Muscle of arm (tissue), 12 donors: ENCODE measurements around the gene RAB3A. TPM values are rescaled to one million over a fixed set of nuclear protein-coding genes. Genes with fewer than 3 reads are reported as not detected.
"Not testable (repeated sequence)": the region's sequence is repeated elsewhere in the genome, so short reads cannot be mapped to it uniquely, and the experiment has no call there.

Experiments
- DNase-seq: peaks from one replicate; pipeline ENCODE4 v3.0.0-alpha.2; 2013
- polyA plus RNA-seq, 12 donors: library from polyadenylated mRNA; unstranded; fragments of 120-200 nt; gene quantifications; one replicate each; pipeline ENCODE4 v1.2.1, GENCODE V29; 2013; ENCODE audit not compliant: insufficient read length in 12 of 12

Gene RAB3A
- polyA plus RNA-seq, 12 donors: 2.7 to 5.5 (median 3.3) TPM; not detected in 2

DNA sequence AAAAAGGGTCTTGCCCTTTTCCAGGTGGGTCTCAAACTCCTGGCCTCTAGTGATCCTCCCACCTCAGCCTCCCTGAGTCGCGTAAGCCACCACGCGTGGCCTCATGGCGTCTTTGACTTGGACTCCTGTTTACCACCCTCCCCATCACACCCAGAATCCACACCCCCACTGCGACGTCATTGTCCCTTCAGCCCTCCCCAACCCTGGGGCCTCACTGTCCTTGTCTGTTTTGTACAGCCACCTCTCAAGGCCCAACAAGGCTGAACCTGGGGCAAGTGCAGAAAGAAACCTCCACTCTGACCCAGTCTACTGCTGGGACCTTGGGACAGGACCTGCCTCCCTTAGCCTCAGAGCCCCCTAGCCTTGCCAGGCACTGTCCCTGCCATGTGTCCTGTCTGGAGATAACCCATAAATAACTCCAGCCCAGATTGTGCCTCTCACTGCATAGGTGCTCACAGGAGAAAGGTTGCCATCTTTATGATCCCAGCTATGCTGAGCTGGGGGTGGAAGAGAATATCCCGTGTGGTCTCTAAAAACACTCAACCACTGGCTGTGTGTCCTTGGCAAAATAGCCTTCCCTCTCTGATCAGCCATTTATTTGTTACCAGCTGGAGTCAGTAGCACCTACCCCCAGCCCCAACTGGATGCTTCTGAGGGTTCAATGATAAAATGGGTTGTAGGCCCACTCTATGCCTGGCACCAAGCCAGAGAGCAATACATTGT lies 32.1 kb downstream of the RAB3A start:
- DNase-seq: no peak

DNA sequence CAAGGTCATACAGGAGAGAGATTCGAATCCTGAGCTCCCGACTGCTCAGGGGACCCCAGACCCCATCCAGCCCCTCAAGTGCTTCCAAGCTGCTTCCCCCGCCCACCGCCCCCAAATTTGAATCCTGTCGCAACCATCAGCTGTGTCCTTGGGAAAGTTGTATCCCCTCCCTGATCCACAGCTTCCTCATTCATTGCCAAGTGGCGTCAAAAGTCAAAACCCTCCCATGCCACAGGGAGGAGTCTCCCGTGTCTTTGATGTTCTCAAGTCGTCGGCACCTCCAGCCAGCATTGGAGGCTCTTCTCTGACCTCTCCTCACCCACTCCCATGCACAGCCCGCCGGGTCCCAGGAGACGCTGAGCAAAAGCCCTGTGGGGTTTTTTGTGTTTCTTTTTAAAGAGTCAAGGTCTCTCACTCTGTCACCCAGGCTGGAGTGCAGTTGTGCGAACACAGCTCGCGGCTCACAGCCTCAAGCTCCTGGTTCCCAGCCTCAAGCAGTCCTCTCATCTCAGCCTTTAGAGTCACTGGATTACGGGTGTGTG lies 33.1 kb downstream of the RAB3A start:
- DNase-seq: no peak

DNA sequence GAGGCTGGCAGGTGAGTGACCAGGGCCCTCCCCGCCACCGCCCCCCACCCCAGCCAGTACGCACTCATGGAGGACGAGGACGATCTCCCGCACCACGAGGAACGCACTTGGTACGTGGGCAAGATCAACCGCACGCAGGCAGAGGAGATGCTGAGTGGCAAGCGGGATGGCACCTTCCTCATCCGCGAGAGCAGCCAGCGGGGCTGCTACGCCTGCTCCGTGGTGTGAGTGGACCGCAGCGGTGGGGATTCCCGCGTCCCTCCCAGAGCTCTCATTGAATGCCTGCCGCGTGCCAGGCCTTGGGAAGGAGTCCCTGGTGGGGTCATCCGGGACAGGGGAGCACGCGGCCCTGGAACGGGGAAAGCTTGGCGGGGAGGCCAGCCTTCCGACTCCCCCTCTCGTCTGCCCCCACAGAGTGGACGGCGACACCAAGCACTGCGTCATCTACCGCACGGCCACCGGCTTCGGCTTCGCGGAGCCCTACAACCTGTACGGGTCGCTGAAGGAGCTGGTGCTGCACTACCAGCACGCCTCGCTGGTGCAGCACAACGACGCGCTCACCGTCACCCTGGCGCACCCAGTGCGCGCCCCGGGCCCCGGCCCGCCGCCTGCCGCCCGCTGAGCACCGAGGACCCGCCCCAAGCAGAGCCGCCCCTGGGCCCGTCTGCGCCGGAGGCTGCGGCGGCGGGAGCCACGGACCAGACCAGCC lies 35.0 kb downstream of the RAB3A start:
- no peak for DNase-seq

DNA sequence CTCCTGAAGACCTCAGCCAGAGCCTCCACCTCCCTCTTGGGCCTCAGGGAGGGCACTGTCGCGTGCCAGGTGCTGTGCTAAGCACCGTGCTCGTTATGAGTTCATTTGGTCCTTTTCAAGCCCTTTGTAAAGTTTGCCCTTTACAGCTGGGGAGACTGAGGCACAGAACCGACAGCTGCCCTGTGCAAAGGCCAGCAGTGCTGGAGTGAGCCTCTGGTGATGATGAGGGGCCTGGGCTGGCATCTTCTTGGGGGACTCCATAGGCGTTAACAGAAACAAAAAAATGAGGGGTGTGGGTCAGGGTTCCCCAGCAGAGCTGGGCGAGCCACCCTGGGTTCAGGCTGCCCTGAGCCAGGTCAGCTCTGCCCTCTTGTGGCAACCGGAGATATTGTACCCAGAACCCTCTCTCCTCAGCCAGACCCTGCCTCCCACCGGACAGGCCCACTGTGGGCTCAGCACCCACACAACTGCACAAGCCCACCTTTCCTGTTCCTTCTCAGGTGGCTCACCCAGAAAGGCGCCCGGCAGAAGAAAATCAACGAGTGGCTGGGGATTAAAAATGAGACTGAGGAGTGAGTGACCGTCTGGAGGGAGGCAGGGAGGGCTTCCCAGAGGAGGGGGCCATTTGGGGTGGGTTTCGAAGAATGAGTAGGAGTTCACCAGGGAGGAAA lies 35.7 kb downstream of the RAB3A start:
- no peak for DNase-seq

DNA sequence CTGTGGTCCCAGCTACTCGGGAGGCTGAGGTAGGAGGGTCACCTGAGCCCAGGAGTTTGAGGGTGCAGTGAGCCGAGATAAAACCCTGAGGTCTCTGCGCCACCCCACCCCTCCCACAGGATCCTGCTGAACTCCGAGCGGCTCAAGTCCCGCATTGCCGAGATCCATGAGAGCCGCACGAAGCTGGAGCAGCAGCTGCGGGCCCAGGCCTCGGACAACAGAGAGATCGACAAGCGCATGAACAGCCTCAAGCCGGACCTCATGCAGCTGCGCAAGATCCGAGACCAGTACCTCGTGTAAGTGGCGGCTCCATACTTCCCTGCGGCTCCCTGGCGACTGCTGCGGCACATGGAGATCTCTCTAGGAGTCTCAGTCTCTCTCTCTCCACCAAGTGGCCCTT lies 36.8 kb downstream of the RAB3A start:
- no peak for DNase-seq

DNA sequence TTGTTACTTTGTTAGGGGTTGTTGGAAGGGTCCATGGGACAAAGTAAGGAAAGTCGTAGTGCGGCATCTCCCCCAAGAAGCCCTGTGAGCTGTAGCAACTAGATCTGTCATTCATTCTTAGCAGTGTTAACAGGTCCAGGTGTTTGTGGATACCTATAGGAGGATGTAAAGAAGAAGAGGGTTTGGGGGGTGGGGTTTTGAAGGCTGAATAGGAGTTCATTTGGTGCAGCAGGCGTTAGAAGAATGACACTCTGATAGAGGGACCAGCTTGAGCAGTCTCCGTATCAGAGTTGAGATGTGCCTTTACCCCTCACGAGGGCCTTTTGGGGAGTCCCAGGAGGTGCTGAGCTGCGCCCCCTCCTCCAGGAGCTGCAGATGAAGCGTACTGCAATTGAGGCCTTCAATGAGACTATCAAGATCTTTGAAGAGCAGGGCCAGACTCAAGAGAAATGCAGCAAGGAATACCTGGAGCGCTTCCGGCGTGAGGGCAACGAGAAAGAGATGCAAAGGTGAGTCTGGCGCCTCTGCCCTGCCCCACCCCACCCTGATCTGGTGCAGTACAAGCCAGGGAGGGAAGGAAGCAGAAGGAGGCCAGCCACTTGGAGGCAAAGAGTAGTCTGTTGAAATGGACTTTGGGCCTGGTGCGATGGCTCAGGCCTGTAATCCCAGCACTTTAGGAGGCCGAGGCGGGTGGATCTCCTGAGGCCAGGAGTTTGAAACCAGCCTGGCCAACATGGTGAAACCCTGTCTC lies 37.9 kb downstream of the RAB3A start:
- DNase-seq: no peak

DNA sequence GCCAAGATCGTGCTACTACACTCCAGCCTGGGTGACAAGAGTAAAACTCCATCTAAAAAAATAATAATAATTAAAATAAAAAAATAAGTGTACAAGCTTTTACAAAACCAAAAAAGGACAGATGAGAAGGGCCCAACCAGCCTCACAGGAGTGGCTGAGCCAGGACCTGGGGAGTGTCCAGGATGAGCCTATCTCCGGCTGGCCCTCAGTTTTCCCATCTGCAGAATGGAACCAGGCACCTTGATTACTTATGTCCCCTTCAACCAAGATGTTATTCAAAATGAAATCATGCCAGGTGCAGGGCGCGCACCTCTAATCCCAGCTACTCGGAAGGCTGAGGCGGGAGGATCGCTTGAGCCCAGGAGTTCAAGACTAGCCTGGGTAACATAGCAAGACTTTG lies 39.8 kb downstream of the RAB3A start:
- no peak for DNase-seq

DNA sequence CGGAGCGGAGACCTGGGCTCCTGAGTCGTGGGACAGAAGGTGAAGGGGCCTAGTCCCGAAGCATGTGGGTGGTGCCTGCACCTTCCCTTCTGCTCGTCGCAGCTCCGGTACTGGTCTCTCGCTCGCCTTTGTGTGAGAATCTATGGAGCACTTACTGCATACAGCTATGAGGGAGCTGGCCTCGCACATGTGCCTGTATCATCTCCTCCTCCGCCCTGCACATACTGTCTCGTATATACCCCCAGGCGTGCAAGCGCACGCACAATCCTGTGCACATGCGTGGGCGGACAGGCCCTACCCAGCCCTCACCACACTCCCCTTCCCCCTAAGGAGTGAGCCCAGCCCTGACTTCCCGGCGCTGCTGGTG lies 42.2 kb downstream of the RAB3A start:
- DNase-seq: no peak

DNA sequence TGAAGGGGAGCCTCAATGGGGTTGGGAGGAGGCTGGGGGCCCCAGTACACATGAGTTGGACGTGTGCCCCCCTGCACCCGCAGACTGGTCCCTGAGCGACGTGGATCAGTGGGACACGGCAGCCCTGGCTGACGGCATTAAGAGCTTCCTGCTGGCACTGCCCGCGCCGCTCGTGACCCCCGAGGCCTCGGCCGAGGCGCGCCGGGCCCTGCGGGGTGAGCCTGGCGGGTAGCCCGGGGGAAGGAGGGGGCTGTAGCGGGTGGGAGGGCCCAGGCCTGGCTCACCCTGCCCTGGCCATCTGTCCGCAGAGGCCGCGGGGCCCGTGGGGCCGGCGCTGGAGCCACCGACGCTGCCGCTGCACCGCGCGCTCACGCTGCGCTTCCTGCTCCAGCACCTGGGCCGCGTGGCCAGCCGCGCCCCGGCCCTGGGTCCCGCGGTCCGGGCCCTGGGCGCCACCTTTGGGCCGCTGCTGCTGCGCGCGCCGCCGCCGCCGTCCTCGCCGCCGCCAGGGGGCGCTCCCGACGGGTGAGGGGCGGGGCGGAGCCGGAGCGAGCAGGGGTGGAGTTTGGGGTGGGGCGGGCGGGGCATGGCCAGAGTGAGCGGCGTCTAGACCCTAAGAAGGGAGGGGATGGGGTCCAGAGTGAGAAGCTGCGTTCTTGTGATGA lies 42.7 kb downstream of the RAB3A start:
- DNase-seq: no peak

DNA sequence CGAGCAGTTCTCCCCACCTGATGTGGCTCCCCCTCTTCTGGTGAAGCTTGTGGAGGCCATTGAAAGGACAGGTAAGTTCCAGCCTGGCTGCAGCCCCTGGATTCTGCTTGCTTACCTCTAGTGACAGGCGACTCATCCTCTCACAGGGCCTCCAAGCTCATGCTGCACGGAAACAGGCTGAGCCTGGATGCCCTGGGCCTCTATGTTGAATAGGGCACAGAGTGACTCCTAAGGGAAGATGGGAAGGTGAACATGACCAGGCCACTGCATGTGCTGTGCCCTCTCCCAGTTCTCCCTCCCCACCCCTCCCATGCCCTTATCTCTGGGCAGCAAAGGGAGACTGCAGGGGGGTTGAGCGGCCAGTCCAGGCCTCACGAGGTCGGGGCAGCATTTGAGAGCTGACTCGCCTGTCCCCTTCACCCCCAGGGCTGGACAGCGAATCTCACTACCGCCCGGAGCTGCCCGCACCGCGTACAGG lies 43.3 kb downstream of the RAB3A start:
- DNase-seq: no peak

DNA sequence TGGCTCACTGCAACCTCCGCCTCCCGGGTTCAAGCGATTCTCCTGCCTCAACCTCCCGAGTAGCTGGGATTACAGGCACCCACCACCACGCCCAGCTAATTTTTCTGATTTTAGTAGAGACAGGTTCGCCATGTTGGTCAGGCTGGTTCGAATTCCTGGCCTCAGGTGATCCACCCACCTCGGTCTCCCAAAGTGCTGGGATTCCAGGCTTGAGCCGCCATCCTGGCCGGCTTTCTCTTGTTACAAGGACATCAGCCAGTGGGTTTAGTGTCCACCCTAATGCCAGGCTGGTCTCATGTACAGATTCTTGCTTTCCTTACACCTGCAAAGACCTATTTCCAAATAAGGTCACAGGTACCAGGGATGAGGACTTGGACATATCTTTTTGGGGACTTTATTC lies 44.0 kb downstream of the RAB3A start:
- no peak for DNase-seq

DNA sequence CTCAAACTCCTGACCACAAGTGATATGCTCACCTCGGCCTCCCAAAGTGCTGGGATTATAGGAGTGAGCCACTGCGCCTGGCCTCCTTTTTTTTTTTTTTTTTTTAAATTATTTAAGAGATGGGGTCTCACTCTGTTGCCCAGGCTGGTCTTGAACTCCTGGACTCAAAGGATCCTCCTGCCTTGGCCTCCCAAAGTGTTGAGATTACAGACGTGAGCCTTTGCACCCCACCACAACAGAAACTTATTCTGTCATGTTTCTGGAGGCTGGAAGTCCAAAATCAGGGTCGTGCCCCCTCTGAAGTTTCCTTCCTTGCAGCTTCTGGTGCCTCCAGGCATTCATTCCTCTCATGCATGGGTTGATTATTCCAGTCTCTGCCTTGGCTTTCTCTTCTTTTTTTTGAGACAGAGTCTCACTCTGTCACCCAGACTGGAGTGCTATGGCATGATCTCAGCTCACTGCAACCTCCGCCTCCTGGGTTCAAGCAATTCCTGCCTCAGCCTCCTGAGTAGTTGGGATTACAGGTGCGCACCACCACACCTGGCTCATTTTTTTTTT lies 44.7 kb downstream of the RAB3A start:
- DNase-seq: not testable (repeated sequence)

DNA sequence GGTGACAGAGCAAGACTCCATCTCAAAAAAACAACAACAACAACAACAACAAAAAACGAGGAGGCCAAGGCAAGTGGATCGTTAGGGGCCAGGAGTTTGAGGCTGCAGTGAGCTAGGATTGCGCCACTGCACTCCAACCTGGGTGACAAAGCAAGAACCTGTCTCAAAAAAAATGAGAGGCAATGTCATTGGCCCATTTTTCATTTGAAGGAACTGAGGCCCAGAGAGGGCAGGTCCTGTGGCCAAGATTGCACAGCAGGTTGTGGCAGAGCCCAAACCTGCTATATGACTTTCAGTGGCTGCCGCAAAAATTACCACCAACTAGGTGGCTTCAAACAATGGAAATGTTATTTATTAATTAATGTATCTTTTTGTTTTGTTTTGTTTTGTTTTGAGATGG lies 45.4 kb downstream of the RAB3A start:
- DNase-seq: no peak

DNA sequence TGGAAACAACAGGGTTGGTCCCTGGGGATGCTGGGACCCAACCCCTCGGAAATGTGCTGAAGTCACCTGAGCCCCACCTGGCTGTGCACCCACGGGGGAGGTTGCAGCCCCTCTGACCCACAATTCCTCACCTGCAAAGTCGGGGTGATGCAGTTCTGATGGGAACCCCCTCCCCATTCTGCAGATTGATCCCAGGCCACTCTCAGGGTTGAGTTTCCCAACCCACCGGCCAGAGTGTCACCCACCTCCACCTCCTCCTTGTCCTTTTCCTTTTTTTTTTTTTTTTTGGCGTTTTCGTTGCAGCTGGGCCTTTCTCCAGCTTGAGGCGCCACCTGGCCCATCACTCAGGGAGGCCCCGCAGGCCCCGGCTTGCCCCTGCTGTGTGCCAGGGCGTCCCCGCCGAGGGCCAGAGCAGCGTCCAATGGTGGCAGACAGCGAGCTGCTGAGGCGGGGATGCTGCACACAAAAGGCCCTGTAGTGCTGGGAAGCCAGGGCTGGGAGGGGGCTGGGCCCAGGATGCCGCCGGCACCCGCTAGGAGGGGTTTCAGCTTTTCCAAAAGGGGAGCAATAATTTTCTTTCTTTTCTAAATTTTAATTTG lies 46.3 kb downstream of the RAB3A start:
- no peak for DNase-seq

DNA sequence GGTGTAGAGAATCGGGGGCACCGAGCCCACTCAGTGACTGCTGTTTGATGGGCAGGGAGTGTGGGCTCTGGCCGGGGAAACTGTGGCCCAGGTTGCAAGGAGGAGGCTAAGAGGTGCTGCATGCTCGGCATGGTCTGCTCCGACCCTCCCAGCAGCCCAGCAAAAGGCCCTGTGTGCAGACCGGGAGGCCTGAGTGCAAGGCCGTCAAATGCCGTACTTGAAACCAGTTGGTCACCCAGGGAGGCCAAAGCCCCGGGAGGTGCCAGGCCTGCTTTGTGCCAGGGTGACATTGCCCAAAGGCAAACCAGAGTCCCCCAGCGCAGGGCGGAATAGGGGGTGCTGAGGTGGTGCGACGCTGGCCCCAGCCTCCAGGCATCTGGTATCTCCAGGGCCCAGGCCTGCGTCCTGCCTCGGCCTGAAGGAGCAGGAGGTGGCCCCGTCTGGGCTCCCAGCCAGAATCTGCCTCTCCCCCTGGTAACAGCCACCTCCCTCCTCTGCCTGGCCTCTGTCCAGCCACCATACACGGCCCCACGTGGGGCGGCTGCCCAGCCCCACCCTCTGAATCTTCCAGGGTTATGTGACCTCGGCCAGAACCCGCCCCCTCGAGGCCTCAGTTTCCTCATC lies 46.9 kb downstream of the RAB3A start:
- peak; percentile 73 for DNase-seq

DNA sequence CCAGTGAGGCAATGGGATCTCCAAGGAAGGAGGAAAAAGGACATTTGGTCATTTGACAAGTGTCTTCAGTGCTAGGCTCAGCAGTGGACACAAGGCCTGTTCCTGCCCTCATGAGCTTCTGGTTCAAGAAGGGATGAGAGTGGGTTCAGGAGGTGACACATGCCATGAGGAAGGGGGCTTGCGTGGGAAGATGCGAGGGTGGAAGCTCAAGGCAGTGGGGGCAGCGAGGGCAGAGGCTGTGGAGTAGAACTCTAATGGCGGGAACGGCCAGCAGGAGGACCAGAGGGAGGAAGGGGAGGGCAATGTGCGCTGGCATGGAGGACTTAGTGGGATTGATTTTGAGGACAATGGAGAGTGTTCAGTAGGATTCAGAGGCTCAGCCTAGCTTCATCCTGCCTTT lies 47.6 kb downstream of the RAB3A start:
- no peak for DNase-seq

DNA sequence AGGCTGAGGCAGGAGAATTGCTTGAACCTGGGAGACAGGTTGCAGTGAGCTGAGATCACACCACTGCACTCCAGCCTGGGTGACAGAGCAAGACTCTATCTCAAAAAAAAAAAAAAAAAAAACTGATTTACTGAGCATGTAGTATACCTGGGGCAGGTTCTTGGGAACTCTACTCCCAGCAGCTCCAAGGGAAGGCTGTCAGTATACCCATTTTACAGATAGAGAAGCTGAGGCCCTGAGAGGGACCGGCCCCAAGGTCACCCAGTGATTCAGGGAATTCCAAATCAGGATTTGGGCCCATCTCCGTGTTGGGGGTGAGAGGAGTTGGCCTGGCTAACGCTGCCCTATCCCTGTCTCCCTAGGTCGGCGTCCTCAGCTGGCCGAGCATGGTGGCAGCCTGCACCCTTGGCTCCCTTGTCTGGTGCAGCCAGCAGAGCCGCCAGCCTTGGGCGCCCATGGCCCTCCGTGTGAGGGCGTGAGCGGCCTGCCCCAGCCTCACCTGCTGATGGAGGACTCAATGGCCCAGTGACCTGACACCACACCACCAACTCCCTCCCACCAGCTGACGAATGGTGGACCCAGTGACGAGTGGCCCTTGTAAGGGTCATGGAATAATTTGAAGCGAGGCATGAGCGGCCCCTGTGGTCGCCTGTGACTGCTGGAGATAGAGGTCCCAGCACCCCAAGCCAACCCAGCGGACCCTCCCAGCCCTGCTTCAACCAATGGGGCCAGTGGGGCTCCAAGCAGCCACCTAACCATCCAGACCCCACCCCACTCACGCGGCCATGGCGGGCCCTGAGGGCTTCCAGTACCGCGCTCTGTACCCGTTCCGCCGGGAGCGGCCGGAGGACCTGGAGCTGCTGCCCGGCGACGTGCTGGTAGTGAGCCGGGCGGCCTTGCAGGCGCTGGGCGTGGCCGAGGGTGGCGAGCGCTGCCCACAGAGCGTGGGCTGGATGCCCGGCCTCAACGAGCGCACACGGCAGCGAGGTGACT lies 48.5 kb downstream of the RAB3A start:
- DNase-seq: no peak

DNA sequence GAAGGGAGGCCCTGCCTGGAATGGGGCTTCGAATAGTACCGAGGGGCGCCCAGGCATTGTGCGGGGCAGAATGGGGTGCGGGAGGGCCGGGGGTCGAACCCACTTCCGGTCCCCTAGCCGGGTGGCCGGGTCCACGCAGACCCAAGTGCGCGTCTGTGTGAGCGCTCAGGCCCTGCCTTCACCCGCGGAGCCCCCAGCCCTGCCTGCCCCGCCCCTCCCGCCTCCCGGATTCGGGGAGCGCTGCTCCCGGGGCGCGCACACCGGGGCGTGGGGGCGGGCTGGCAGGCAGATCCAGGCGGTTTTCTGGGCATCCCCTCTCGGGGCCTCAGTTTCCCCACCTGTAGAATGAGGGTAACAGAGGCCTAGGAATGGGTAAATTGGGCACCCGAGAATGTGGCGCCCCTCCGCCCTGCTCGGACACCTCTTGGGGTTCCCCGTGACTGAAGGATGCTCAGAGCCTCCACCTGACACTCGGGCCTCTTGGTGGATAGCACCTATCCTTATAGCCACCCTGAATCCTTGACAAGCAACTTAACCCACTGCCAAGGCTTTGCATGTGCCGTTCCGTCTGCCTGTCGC lies 50.2 kb downstream of the RAB3A start:
- no peak for DNase-seq
